Breast epithelium (tissue), 3 donors: ENCODE data around the gene CBX5.

ENCODE experiments used
- CTCF ChIP-seq, 3 donors: fragments of 450-650 bp; IDR thresholded peaks; one replicate each; pipeline ENCODE4 v1.5.1; 2016 to 2017; ENCODE audit warnings: antibody characterized with exemption in 3 of 3, mild to moderate bottlenecking in 3 of 3, moderate library complexity in 3 of 3
- POLR2A ChIP-seq: fragments of 450-650 bp; IDR thresholded peaks from one replicate; pipeline ENCODE4 v1.6.1; 2016; ENCODE audit warnings: antibody characterized with exemption, mild to moderate bottlenecking, moderate library complexity
- POLR2AphosphoS5 ChIP-seq, 3 donors: sonication (generic); formaldehyde crosslinking; IDR thresholded peaks; one replicate each; pipeline ENCODE4 v1.6.1; 2017; ENCODE audit warnings: antibody characterized with exemption in 3 of 3

GRCh38 chr12:54298904-54299303, 19.0 kb upstream of the CBX5 start:
- TF ChIP-seq CTCF (IDR thresholded peaks at IDR 0.05) = no peak
- TF ChIP-seq POLR2A = no peak
- TF ChIP-seq POLR2AphosphoS5 (IDR thresholded peaks at IDR 0.05) = no peak
